CD14-positive monocyte (primary cell): Measurements from ENCODE around the gene STX8. TPM values are rescaled to one million over a fixed set of nuclear protein-coding genes. Genes with fewer than 3 reads are reported as not detected.

Experiments used
- DNase-seq, 3 donors: peaks; one replicate each; pipeline ENCODE4 v3.0.0-alpha.2; 2011 to 2022
- H2AFZ ChIP-seq: 2 replicates; pipeline ENCODE4 v1.6.0; 2012; ENCODE audit warnings: mild to moderate bottlenecking, low read depth, low read length, inconsistent platforms; ENCODE audit not compliant: insufficient read depth, poor library complexity, severe bottlenecking
- H3K27ac ChIP-seq, 2 donors: 1 replicate in 1 of 2; 2 replicates in 1 of 2; pipeline ENCODE4 v1.5.1; 2012 to 2013; ENCODE audit warnings: low read length in 2 of 2, control low read depth in 1 of 2, inconsistent platforms in 1 of 2, low read depth in 1 of 2, mild to moderate bottlenecking in 1 of 2
- H3K27me3 ChIP-seq, 2 donors: one replicate each; pipeline versions ENCODE4 v1.6.0 to v1.6.1; 2011 to 2013; ENCODE audit warnings: low read length in 2 of 2; ENCODE audit not compliant: control insufficient read depth in 2 of 2, insufficient read depth in 2 of 2
- H3K36me3 ChIP-seq, 2 donors: replicated peaks in 1 of 2; 1 replicate in 1 of 2; 2 replicates in 1 of 2; pipeline versions ENCODE4 v1.5.1 to v1.6.1; 2012 to 2013; ENCODE audit warnings: low read length in 2 of 2, control low read depth in 1 of 2, inconsistent platforms in 1 of 2, mild to moderate bottlenecking in 1 of 2; ENCODE audit not compliant: insufficient read depth in 2 of 2, control insufficient read depth in 1 of 2
- H3K4me1 ChIP-seq, 2 donors: 1 replicate in 1 of 2; 2 replicates in 1 of 2; pipeline versions ENCODE4 v1.5.1 to v1.6.1; 2012 to 2013; ENCODE audit warnings: low read length in 2 of 2, control low read depth in 1 of 2, inconsistent platforms in 1 of 2, mild to moderate bottlenecking in 1 of 2, moderate library complexity in 1 of 2; ENCODE audit not compliant: insufficient read depth in 2 of 2, control insufficient read depth in 1 of 2
- H3K4me2 ChIP-seq: replicated peaks from 2 replicates; pipeline ENCODE3; 2012; ENCODE audit warnings: low read length, moderate library complexity, mild to moderate bottlenecking; ENCODE audit not compliant: poor library complexity, severe bottlenecking; ENCODE audit errors: extremely low read depth
- H3K4me3 ChIP-seq, 3 experiments: fragments of 200-600 bp in 1 of 3; sonication (generic) in 1 of 3; replicated peaks in 1 of 3; 1 replicate in 2 of 3; 2 replicates in 1 of 3; pipeline ENCODE4 v1.5.1; 2011 to 2013; ENCODE audit warnings: low read length in 3 of 3, mild to moderate bottlenecking in 3 of 3, control low read depth in 2 of 3, low read depth in 2 of 3, inconsistent platforms in 1 of 3, moderate library complexity in 1 of 3
- H3K79me2 ChIP-seq: 2 replicates; pipeline ENCODE4 v1.6.0; 2012; ENCODE audit warnings: mild to moderate bottlenecking, control low read depth, inconsistent platforms, low read length, moderate library complexity; ENCODE audit not compliant: insufficient read depth
- H3K9ac ChIP-seq: 2 replicates; pipeline ENCODE4 v1.6.0; 2017; ENCODE audit warnings: low read length, mild to moderate bottlenecking; ENCODE audit not compliant: insufficient read depth, poor library complexity, severe bottlenecking
- H3K9me3 ChIP-seq, 2 donors: replicated peaks in 1 of 2; 1 replicate in 1 of 2; 2 replicates in 1 of 2; pipeline versions ENCODE4 v1.5.1 to v1.6.1; 2012 to 2013; ENCODE audit warnings: low read length in 2 of 2, control low read depth in 1 of 2; ENCODE audit not compliant: control insufficient read depth in 1 of 2, insufficient read depth in 1 of 2
- H4K20me1 ChIP-seq: 2 replicates; pipeline ENCODE4 v1.6.0; 2012; ENCODE audit warnings: mild to moderate bottlenecking, low read length, control low read depth, moderate library complexity; ENCODE audit not compliant: insufficient read depth
- H3K27ac Mint-ChIP-seq, 7 donors: one replicate each; pipeline ENCODE4 v1.8.0; 2020; ENCODE audit warnings: mild to moderate bottlenecking in 7 of 7, mixed read lengths in 7 of 7, moderate library complexity in 6 of 7, inconsistent platforms in 2 of 7
- H3K27me3 Mint-ChIP-seq, 3 donors: one replicate each; pipeline ENCODE4 v1.8.0; 2021 to 2022; ENCODE audit warnings: low read depth in 3 of 3, mild to moderate bottlenecking in 3 of 3, mixed read lengths in 3 of 3, moderate library complexity in 3 of 3, inconsistent platforms in 1 of 3
- H3K36me3 Mint-ChIP-seq, 2 donors: one replicate each; pipeline ENCODE4 v1.8.0; 2020; ENCODE audit warnings: mixed read lengths in 2 of 2, inconsistent platforms in 1 of 2, mild to moderate bottlenecking in 1 of 2
- H3K4me1 Mint-ChIP-seq: one replicate; pipeline ENCODE4 v1.8.0; 2020; ENCODE audit warnings: mild to moderate bottlenecking, mixed read lengths
- H3K4me3 Mint-ChIP-seq, 2 donors: one replicate each; pipeline ENCODE4 v1.8.0; 2020; ENCODE audit warnings: mild to moderate bottlenecking in 2 of 2, mixed read lengths in 2 of 2, moderate library complexity in 1 of 2
- H3K9me3 Mint-ChIP-seq, 7 donors: one replicate each; pipeline ENCODE4 v1.8.0; 2020 to 2022; ENCODE audit warnings: mixed read lengths in 7 of 7, mild to moderate bottlenecking in 6 of 7, moderate library complexity in 6 of 7, inconsistent platforms in 2 of 7
- CTCF ChIP-seq: fragments of 200-600 bp; IDR thresholded peaks from one replicate; pipeline ENCODE4 v1.8.0; 2022; ENCODE audit warnings: antibody characterized with exemption, mild to moderate bottlenecking
- WGBS: methylation state at CpG from one replicate; pipeline ENCODE4 v1.1.5; 2013; ENCODE audit warnings: missing lambda C conversion rate; ENCODE audit not compliant: insufficient coverage; 5-methylcytosine and 5-hydroxymethylcytosine counted together
- intact Hi-C, 2 donors: fragments of 100-400 bp; cut with micrococcal nuclease; formaldehyde crosslinking; loops; one replicate each; pipeline versions ENCODE4 v1.15.0 to v1.15.1; 2023
- polyA plus RNA-seq, 3 donors: library from polyadenylated mRNA; depleted of rRNA in 1 of 3; unstranded in 2 of 3; stranded (reverse) in 1 of 3; fragments of 300-500 nt in 2 of 3; fragments of >200 nt in 1 of 3; fragmentation: Illumina TruSeq in 2 of 3; gene quantifications; 1 replicate in 2 of 3; 2 replicates in 1 of 3; pipeline ENCODE4 v1.2.3, GENCODE V29; 2012 to 2021

Gene STX8
- polyA plus RNA-seq, 3 donors, result 44.4 to 170 (median 142) TPM

GRCh38 chr17:9211133-9211765 is 364.4 kb downstream of the STX8 start:
- H3K79me2 ChIP-seq, result no peaks in the 10 kb centered on the region
- intact Hi-C loops, result no loop called here
- no peaks in the 10 kb centered on the region for H3K4me1 ChIP-seq
- H3K27ac ChIP-seq, result no peak overlapping the region
- no peaks in the 10 kb centered on the region for H3K36me3 ChIP-seq
- no peaks in the 10 kb centered on the region for H4K20me1 ChIP-seq
- H3K4me3 ChIP-seq, result no peak overlapping the region
- H3K27me3 ChIP-seq, result no peaks in the 10 kb centered on the region
- H3K9ac ChIP-seq, result no peak overlapping the region
- H2AFZ ChIP-seq, result no peak overlapping the region
- Mint-ChIP-seq H3K36me3 (no peaks in the 10 kb centered on the region), H3K4me3 (no peak overlapping the region), H3K27ac (peak overlapping the region in 1 of 7 donors; percentile 15), H3K9me3 (peaks cover 9 to 16% (median 12%) of the 10 kb centered on the region in 7 donors), H3K4me1 (no peaks in the 10 kb centered on the region), H3K27me3 (peaks cover 1 to 5% (median 2%) of the 10 kb centered on the region in 3 donors)
- no peak for TF ChIP-seq CTCF
- H3K4me2 ChIP-seq, result no peak overlapping the region
- peaks cover 6 to 11% of the 10 kb centered on the region in 2 donors for H3K9me3 ChIP-seq
- no peak for DNase-seq
- 68% methylated on average over 11 of the region's 13 CpGs for WGBS

- Histone ChIP-seq H2AFZ (no peak overlapping the region), H3K9ac (no peak overlapping the region), H3K9me3 (no peaks in the 10 kb centered on the region), H3K4me3 (no peak overlapping the region), H3K4me1 (peaks cover 9 to 10% of the 10 kb centered on the region in 2 donors), H3K4me2 (no peak overlapping the region), H3K27me3 (no peaks in the 10 kb centered on the region), H3K36me3 (no peaks in the 10 kb centered on the region), H3K27ac (no peak overlapping the region), H4K20me1 (no peaks in the 10 kb centered on the region), H3K79me2 (no peaks in the 10 kb centered on the region)
- no peak for TF ChIP-seq CTCF
- no peak for DNase-seq
- Mint-ChIP-seq H3K27ac (no peak overlapping the region), H3K4me3 (no peak overlapping the region), H3K4me1 (peaks cover 8% of the 10 kb centered on the region), H3K36me3 (no peaks in the 10 kb centered on the region), H3K9me3 (peaks cover 0 to 6% (median 0%) of the 10 kb centered on the region in 7 donors), H3K27me3 (peaks cover 1 to 5% (median 2%) of the 10 kb centered on the region in 3 donors)
- WGBS, result 87% methylated on average over 7 of the region's 7 CpGs
- intact Hi-C loops, result no loop called here
Observed at GRCh38 chr17:9209781-9210370, 365.7 kb downstream of the STX8 start.
